ENCODE measurements around the gene MEOX1. TPM values are rescaled to one million over a fixed set of nuclear protein-coding genes. Genes with fewer than 3 reads are reported as not detected.

MEOX1 gene
- total and polyA plus RNA-seq, 4 experiments from 2014 or later = 1.7 to 8.4 (median 3.6) TPM

GRCh38 chr17:43667506-43667905 is 5.8 kb upstream of the MEOX1 start:
- no peak overlapping the region for H3K27ac Mint-ChIP-seq

GRCh38 chr17:43665937-43666236 is 4.2 kb upstream of the MEOX1 start:
- Histone ChIP-seq H3K9me3 (ENCODE audit: control insufficient read depth in 1 of 2, low read length in 2 of 2) (no peaks in the 10 kb centered on the region), H3K4me3 (ENCODE audit: low read length in 2 of 2) (no peak overlapping the region), H3K4me1 (ENCODE audit: insufficient read depth, low read length) (peaks cover 29% of the 10 kb centered on the region), H3K36me3 (ENCODE audit: insufficient read depth, low read length) (no peaks in the 10 kb centered on the region), H3K27ac (ENCODE audit: low read depth, low read length) (no peak overlapping the region), H3K27me3 (ENCODE audit: insufficient read depth, low read length) (no peaks in the 10 kb centered on the region)
- DNase-seq = no peak
- ChIA-PET POLR2A (ENCODE audit: partially characterized antibody) (no interaction called here), CTCF (ENCODE audit: partially characterized antibody) (interaction anchor here (0.9 to 2.3 kb wide), 4 partner anchors 8 to 89 kb away, joined by 3 to 12 read pairs (median 5); no protein-coding TSS in a partner anchor)
- no peaks in the 10 kb centered on the region for H3K9me3 Mint-ChIP-seq
- no peaks in the 10 kb centered on the region for H3K36me3 Mint-ChIP-seq
- H3K27me3 Mint-ChIP-seq = no peaks in the 10 kb centered on the region
- intact Hi-C loops (cut with micrococcal nuclease) = no loop called here
- H3K27ac Mint-ChIP-seq = no peak overlapping the region
- H3K4me1 Mint-ChIP-seq = peaks cover 14 to 41% (median 26%) of the 10 kb centered on the region in 4 donors
- H3K4me3 Mint-ChIP-seq = no peak overlapping the region

More at GRCh38 chr17:43667506-43667905, 5.8 kb upstream of the MEOX1 start:
- H3K4me1 Mint-ChIP-seq = peaks cover 3 to 24% (median 11%) of the 10 kb centered on the region in 4 donors
- Histone ChIP-seq H3K27me3 (ENCODE audit: insufficient read depth, low read length) (no peaks in the 10 kb centered on the region), H3K4me1 (ENCODE audit: insufficient read depth, low read length) (peaks cover 15% of the 10 kb centered on the region), H3K4me3 (ENCODE audit: low read length in 2 of 2) (no peak overlapping the region), H3K27ac (ENCODE audit: low read depth, low read length) (no peak overlapping the region), H3K9me3 (ENCODE audit: control insufficient read depth in 1 of 2, low read length in 2 of 2) (no peaks in the 10 kb centered on the region), H3K36me3 (ENCODE audit: insufficient read depth, low read length) (no peaks in the 10 kb centered on the region)
- no peaks in the 10 kb centered on the region for H3K9me3 Mint-ChIP-seq
- H3K36me3 Mint-ChIP-seq = no peaks in the 10 kb centered on the region
- POLR2A ChIA-PET (ENCODE audit: partially characterized antibody) = no interaction called here
- no peaks in the 10 kb centered on the region for H3K27me3 Mint-ChIP-seq
- H3K4me3 Mint-ChIP-seq = no peak overlapping the region
- intact Hi-C loops (cut with micrococcal nuclease) = no loop called here
- DNase-seq = no peak
- CTCF ChIA-PET (ENCODE audit: partially characterized antibody) = no interaction called here

- intact Hi-C loops (cut with micrococcal nuclease) = no loop called here
- Mint-ChIP-seq H3K36me3 (no peaks in the 10 kb centered on the region), H3K27me3 (no peaks in the 10 kb centered on the region), H3K4me1 (peaks cover 16 to 43% (median 31%) of the 10 kb centered on the region in 4 donors), H3K4me3 (no peak overlapping the region), H3K27ac (no peak overlapping the region), H3K9me3 (no peaks in the 10 kb centered on the region)
- no peaks in the 10 kb centered on the region for H3K27me3 ChIP-seq (ENCODE audit: insufficient read depth, low read length)
- no peak overlapping the region for H3K4me3 ChIP-seq (ENCODE audit: low read length in 2 of 2)
- no peak for DNase-seq
- peaks cover 33% of the 10 kb centered on the region for H3K4me1 ChIP-seq (ENCODE audit: insufficient read depth, low read length)
- no peak overlapping the region for H3K27ac ChIP-seq (ENCODE audit: low read depth, low read length)
- no peaks in the 10 kb centered on the region for H3K9me3 ChIP-seq (ENCODE audit: control insufficient read depth in 1 of 2, low read length in 2 of 2)
- no peaks in the 10 kb centered on the region for H3K36me3 ChIP-seq (ENCODE audit: insufficient read depth, low read length)
- CTCF ChIA-PET (ENCODE audit: partially characterized antibody) = interaction anchor here (0.9 to 2.3 kb wide), 4 partner anchors 8 to 89 kb away, joined by 3 to 12 read pairs (median 5); no protein-coding TSS in a partner anchor
- POLR2A ChIA-PET (ENCODE audit: partially characterized antibody) = no interaction called here
These were observed 3.6 kb upstream of the MEOX1 start for GRCh38 chr17:43665084-43665936.

- Mint-ChIP-seq H3K4me3 (no peak overlapping the region), H3K4me1 (peaks cover 16 to 42% (median 36%) of the 10 kb centered on the region in 4 donors), H3K27ac (peak overlapping the region in 1 of 7 donors; percentile 69), H3K9me3 (no peaks in the 10 kb centered on the region), H3K36me3 (no peaks in the 10 kb centered on the region), H3K27me3 (no peaks in the 10 kb centered on the region)
- H3K27ac ChIP-seq (ENCODE audit: low read depth, low read length) = no peak overlapping the region
- H3K27me3 ChIP-seq (ENCODE audit: insufficient read depth, low read length) = no peaks in the 10 kb centered on the region
- peaks cover 40% of the 10 kb centered on the region for H3K4me1 ChIP-seq (ENCODE audit: insufficient read depth, low read length)
- no peaks in the 10 kb centered on the region for H3K9me3 ChIP-seq (ENCODE audit: control insufficient read depth in 1 of 2, low read length in 2 of 2)
- no peak for DNase-seq
- H3K4me3 ChIP-seq (ENCODE audit: low read length in 2 of 2) = no peak overlapping the region
- intact Hi-C loops (cut with micrococcal nuclease) = no loop called here
- CTCF ChIA-PET (ENCODE audit: partially characterized antibody) = interaction anchor here (1.6 to 2.5 kb wide), 3 partner anchors 9 to 86 kb away, joined by 6 to 10 read pairs (median 7); no protein-coding TSS in a partner anchor
- no peaks in the 10 kb centered on the region for H3K36me3 ChIP-seq (ENCODE audit: insufficient read depth, low read length)
- POLR2A ChIA-PET (ENCODE audit: partially characterized antibody) = no interaction called here
These were observed 2.4 kb upstream of the MEOX1 start for GRCh38 chr17:43664096-43664495.

- POLR2A ChIA-PET (ENCODE audit: partially characterized antibody) = no interaction called here
- Mint-ChIP-seq H3K36me3 (no peaks in the 10 kb centered on the region), H3K27me3 (no peaks in the 10 kb centered on the region), H3K9me3 (no peaks in the 10 kb centered on the region), H3K4me1 (peaks cover 16 to 47% (median 40%) of the 10 kb centered on the region in 4 donors), H3K4me3 (no peak overlapping the region), H3K27ac (no peak overlapping the region)
- DNase-seq = no peak
- Histone ChIP-seq H3K27me3 (ENCODE audit: insufficient read depth, low read length) (no peaks in the 10 kb centered on the region), H3K4me3 (ENCODE audit: low read length in 2 of 2) (no peak overlapping the region), H3K36me3 (ENCODE audit: insufficient read depth, low read length) (no peaks in the 10 kb centered on the region), H3K9me3 (ENCODE audit: control insufficient read depth in 1 of 2, low read length in 2 of 2) (no peaks in the 10 kb centered on the region), H3K4me1 (ENCODE audit: insufficient read depth, low read length) (peaks cover 47% of the 10 kb centered on the region), H3K27ac (ENCODE audit: low read depth, low read length) (no peak overlapping the region)
- CTCF ChIA-PET (ENCODE audit: partially characterized antibody) = interaction anchor here (0.6 to 2.5 kb wide), 3 partner anchors 10 to 722 kb away, joined by 3 to 10 read pairs (median 6); no protein-coding TSS in a partner anchor
- intact Hi-C loops (cut with micrococcal nuclease) = no loop called here
These were observed 1.7 kb upstream of the MEOX1 start for GRCh38 chr17:43663383-43663782.

- Histone ChIP-seq H3K9me3 (ENCODE audit: control insufficient read depth in 1 of 2, low read length in 2 of 2) (no peaks in the 10 kb centered on the region), H3K27ac (ENCODE audit: low read depth, low read length) (no peak overlapping the region), H3K4me3 (ENCODE audit: low read length in 2 of 2) (no peak overlapping the region), H3K4me1 (ENCODE audit: insufficient read depth, low read length) (peaks cover 55% of the 10 kb centered on the region), H3K27me3 (ENCODE audit: insufficient read depth, low read length) (no peaks in the 10 kb centered on the region), H3K36me3 (ENCODE audit: insufficient read depth, low read length) (no peaks in the 10 kb centered on the region)
- Mint-ChIP-seq H3K9me3 (no peaks in the 10 kb centered on the region), H3K4me1 (peaks cover 16 to 51% (median 42%) of the 10 kb centered on the region in 4 donors), H3K4me3 (peak overlapping the region; percentile 26 to 87 (median 69)), H3K36me3 (no peaks in the 10 kb centered on the region), H3K27me3 (no peaks in the 10 kb centered on the region), H3K27ac (peak overlapping the region; percentile 2 to 85 (median 55))
- intact Hi-C loops (cut with micrococcal nuclease) = no loop called here
- CTCF ChIA-PET (ENCODE audit: partially characterized antibody) = interaction anchor here (1.6 to 2.5 kb wide), 2 partner anchors 11 to 84 kb away, joined by 6 to 10 read pairs; no protein-coding TSS in a partner anchor
- POLR2A ChIA-PET (ENCODE audit: partially characterized antibody) = no interaction called here
- DNase-seq = peak in 4 of 5 donors; percentile 14 to 23 (median 18)
These were observed 855 bp upstream of the MEOX1 start for GRCh38 chr17:43662413-43663141.

Data from CD4-positive, alpha-beta memory T cell (primary cell).